ENCODE measurements around the gene GRXCR1.

Gene GRXCR1

DNA sequence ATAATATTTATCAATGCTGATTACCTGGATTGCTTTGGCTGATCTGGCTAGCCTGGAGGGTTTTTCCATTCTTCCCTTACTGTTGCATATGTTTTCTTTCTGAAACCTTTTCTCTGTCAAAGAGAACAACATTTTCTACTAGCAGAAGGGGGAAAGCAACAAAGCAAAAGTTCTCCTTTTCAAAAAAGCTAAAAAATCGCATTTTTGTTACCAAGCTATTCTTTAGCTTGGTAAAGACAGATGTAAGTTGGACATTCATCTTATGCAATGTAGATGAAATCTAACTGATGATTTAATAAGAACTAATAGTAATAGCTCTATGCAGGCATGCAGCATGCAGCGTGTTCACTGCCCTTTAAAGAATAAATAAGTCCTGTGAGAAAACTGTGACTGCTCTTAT, at the start of gene GRXCR1:
Gene GRXCR1 (plus strand): TSS at position 301 of the 400 bp plus-strand sequence. CDS start 554 bp downstream, outside the sequence.
- Histone ChIP-seq H3K79me2 (ENCODE audit: insufficient read depth, low read length) (no peaks in the 10 kb centered on the region), H3K9me2 (replicated peaks; ENCODE audit: low read depth, low read length) (no peaks in the 10 kb centered on the region), H3K4me1 (ENCODE audit: insufficient read depth, low read length, poor library complexity, severe bottlenecking) (no peaks in the 10 kb centered on the region), H3K36me3 (ENCODE audit: insufficient read depth, low read length) (no peaks in the 10 kb centered on the region), H3F3A (ENCODE audit: low read depth) (no peaks in the 10 kb centered on the region), H3K9ac (ENCODE audit: low read depth, low read length, poor library complexity, severe bottlenecking) (no peak within 1 kb of the TSS), H2AFZ (ENCODE audit: low read length) (no peak within 1 kb of the TSS), H4K20me1 (ENCODE audit: insufficient read depth, low read length, poor library complexity, severe bottlenecking) (no peaks in the 10 kb centered on the region), H3K4me2 (ENCODE audit: low read depth, low read length, poor library complexity, severe bottlenecking) (no peak within 1 kb of the TSS), H3K27me3 (ENCODE audit: insufficient read depth, low read length, poor library complexity, severe bottlenecking) (no peaks in the 10 kb centered on the region), H3K4me3 (ENCODE audit: low read length, poor library complexity, severe bottlenecking) (no peak within 1 kb of the TSS), H3K9me3 (ENCODE audit: insufficient read depth, low read depth, low read length) (no peaks in the 10 kb centered on the region)
- TF ChIP-seq, protein P1, sequence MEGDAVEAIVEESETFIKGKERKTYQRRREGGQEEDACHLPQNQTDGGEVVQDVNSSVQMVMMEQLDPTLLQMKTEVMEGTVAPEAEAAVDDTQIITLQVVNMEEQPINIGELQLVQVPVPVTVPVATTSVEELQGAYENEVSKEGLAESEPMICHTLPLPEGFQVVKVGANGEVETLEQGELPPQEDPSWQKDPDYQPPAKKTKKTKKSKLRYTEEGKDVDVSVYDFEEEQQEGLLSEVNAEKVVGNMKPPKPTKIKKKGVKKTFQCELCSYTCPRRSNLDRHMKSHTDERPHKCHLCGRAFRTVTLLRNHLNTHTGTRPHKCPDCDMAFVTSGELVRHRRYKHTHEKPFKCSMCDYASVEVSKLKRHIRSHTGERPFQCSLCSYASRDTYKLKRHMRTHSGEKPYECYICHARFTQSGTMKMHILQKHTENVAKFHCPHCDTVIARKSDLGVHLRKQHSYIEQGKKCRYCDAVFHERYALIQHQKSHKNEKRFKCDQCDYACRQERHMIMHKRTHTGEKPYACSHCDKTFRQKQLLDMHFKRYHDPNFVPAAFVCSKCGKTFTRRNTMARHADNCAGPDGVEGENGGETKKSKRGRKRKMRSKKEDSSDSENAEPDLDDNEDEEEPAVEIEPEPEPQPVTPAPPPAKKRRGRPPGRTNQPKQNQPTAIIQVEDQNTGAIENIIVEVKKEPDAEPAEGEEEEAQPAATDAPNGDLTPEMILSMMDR (conservative IDR thresholded peaks at IDR 0.05; ENCODE audit: low read length): no peak
- no peak for TF ChIP-seq EZH2phosphoT487 (IDR thresholded peaks at IDR 0.05; ENCODE audit: borderline replicate concordance)

GRCh38 chr4:42843694-42844093, 48.8 kb upstream of the GRXCR1 start:
- H3K79me2 ChIP-seq (ENCODE audit: insufficient read depth, low read length): no peaks in the 10 kb centered on the region
- no peaks in the 10 kb centered on the region for H3K36me3 ChIP-seq (ENCODE audit: insufficient read depth, low read length)
- H3K9me2 ChIP-seq (replicated peaks; ENCODE audit: low read depth, low read length): no peaks in the 10 kb centered on the region
- H3K27me3 ChIP-seq (ENCODE audit: insufficient read depth, low read length, poor library complexity, severe bottlenecking): no peaks in the 10 kb centered on the region
- no peak overlapping the region for H3K4me3 ChIP-seq (ENCODE audit: low read length, poor library complexity, severe bottlenecking)
- no peak overlapping the region for H3K9ac ChIP-seq (ENCODE audit: low read depth, low read length, poor library complexity, severe bottlenecking)
- TF ChIP-seq, protein P1 (conservative IDR thresholded peaks at IDR 0.05; ENCODE audit: low read length): no peak
- no peak for TF ChIP-seq EZH2phosphoT487 (IDR thresholded peaks at IDR 0.05; ENCODE audit: borderline replicate concordance)
- H3F3A ChIP-seq (ENCODE audit: low read depth): no peaks in the 10 kb centered on the region
- no peak overlapping the region for H2AFZ ChIP-seq (ENCODE audit: low read length)
- H3K4me2 ChIP-seq (ENCODE audit: low read depth, low read length, poor library complexity, severe bottlenecking): no peak overlapping the region
- no peaks in the 10 kb centered on the region for H3K4me1 ChIP-seq (ENCODE audit: insufficient read depth, low read length, poor library complexity, severe bottlenecking)
- no peaks in the 10 kb centered on the region for H3K9me3 ChIP-seq (ENCODE audit: insufficient read depth, low read depth, low read length)
- H4K20me1 ChIP-seq (ENCODE audit: insufficient read depth, low read length, poor library complexity, severe bottlenecking): no peaks in the 10 kb centered on the region

GRCh38 chr4:42844422-42845070, 48.0 kb upstream of the GRXCR1 start:
- Histone ChIP-seq H3K4me3 (ENCODE audit: low read length, poor library complexity, severe bottlenecking) (no peak overlapping the region), H2AFZ (ENCODE audit: low read length) (no peak overlapping the region), H3K4me2 (ENCODE audit: low read depth, low read length, poor library complexity, severe bottlenecking) (no peak overlapping the region), H3K9ac (ENCODE audit: low read depth, low read length, poor library complexity, severe bottlenecking) (no peak overlapping the region), H3K79me2 (ENCODE audit: insufficient read depth, low read length) (no peaks in the 10 kb centered on the region), H3K4me1 (ENCODE audit: insufficient read depth, low read length, poor library complexity, severe bottlenecking) (no peaks in the 10 kb centered on the region), H3F3A (ENCODE audit: low read depth) (no peaks in the 10 kb centered on the region), H3K36me3 (ENCODE audit: insufficient read depth, low read length) (no peaks in the 10 kb centered on the region), H3K9me2 (replicated peaks; ENCODE audit: low read depth, low read length) (no peaks in the 10 kb centered on the region), H4K20me1 (ENCODE audit: insufficient read depth, low read length, poor library complexity, severe bottlenecking) (no peaks in the 10 kb centered on the region), H3K27me3 (ENCODE audit: insufficient read depth, low read length, poor library complexity, severe bottlenecking) (no peaks in the 10 kb centered on the region), H3K9me3 (ENCODE audit: insufficient read depth, low read depth, low read length) (no peaks in the 10 kb centered on the region)
- no peak for TF ChIP-seq EZH2phosphoT487 (IDR thresholded peaks at IDR 0.05; ENCODE audit: borderline replicate concordance)

DNA sequence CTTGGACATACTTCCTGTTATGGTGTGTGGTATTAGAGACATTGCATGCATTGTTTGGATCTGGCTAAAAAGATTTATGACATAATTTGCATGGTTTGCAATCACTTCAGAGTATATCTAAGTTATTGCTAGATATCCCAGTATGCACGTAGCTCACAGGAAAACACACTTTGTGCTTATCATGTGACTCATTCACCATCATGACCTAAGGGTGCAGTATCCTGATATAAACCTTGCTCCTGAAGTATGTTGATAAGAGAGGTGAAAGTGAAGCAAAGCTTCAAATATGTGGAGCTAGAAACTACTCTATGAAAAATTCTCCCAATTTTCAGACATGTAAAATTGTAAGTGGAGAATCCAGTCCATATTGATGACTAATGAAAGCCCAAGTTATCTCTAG, 46.9 kb upstream of the GRXCR1 start:
- no peaks in the 10 kb centered on the region for H3K9me2 ChIP-seq (replicated peaks; ENCODE audit: low read depth, low read length)

More for the DNA sequence above, 46.9 kb upstream of the GRXCR1 start:
- Histone ChIP-seq H3K36me3 (ENCODE audit: insufficient read depth, low read length) (no peaks in the 10 kb centered on the region), H3K4me1 (ENCODE audit: insufficient read depth, low read length, poor library complexity, severe bottlenecking) (no peaks in the 10 kb centered on the region), H3K9ac (ENCODE audit: low read depth, low read length, poor library complexity, severe bottlenecking) (no peak overlapping the region), H3K4me3 (ENCODE audit: low read length, poor library complexity, severe bottlenecking) (no peak overlapping the region), H3F3A (ENCODE audit: low read depth) (no peaks in the 10 kb centered on the region), H4K20me1 (ENCODE audit: insufficient read depth, low read length, poor library complexity, severe bottlenecking) (no peaks in the 10 kb centered on the region), H3K9me3 (ENCODE audit: insufficient read depth, low read depth, low read length) (no peaks in the 10 kb centered on the region), H3K79me2 (ENCODE audit: insufficient read depth, low read length) (no peaks in the 10 kb centered on the region), H3K27me3 (ENCODE audit: insufficient read depth, low read length, poor library complexity, severe bottlenecking) (no peaks in the 10 kb centered on the region), H2AFZ (ENCODE audit: low read length) (no peak overlapping the region), H3K4me2 (ENCODE audit: low read depth, low read length, poor library complexity, severe bottlenecking) (no peak overlapping the region)
- TF ChIP-seq, protein P1 (conservative IDR thresholded peaks at IDR 0.05; ENCODE audit: low read length): no peak
- TF ChIP-seq EZH2phosphoT487 (IDR thresholded peaks at IDR 0.05; ENCODE audit: borderline replicate concordance): no peak

Measured in Loucy (cell line).